Sigmoid colon (tissue), 4 donors: ENCODE results near the gene PABPN1.

Experiments
- CTCF ChIP-seq, 4 experiments: fragments of 450-650 bp in 3 of 4; fragments of 200-600 bp in 1 of 4; IDR thresholded peaks; one replicate each; pipeline ENCODE4 v1.5.1; 2016 to 2019; ENCODE audit warnings: antibody characterized with exemption in 4 of 4, mild to moderate bottlenecking in 3 of 4, moderate library complexity in 2 of 4
- EP300 ChIP-seq, 4 donors: sonication (generic); formaldehyde crosslinking; IDR thresholded peaks; one replicate each; pipeline ENCODE4 v1.6.1; 2017; ENCODE audit warnings: antibody characterized with exemption in 4 of 4
- POLR2A ChIP-seq, 2 donors: fragments of 450-650 bp; IDR thresholded peaks; one replicate each; pipeline ENCODE4 v1.6.1; 2016; ENCODE audit warnings: antibody characterized with exemption in 2 of 2, mild to moderate bottlenecking in 2 of 2, moderate library complexity in 2 of 2
- POLR2AphosphoS5 ChIP-seq, 4 donors: sonication (generic); formaldehyde crosslinking; IDR thresholded peaks; one replicate each; pipeline ENCODE4 v1.6.1; 2017; ENCODE audit warnings: antibody characterized with exemption in 4 of 4

- no peak for TF ChIP-seq CTCF (IDR thresholded peaks at IDR 0.05)
- TF ChIP-seq POLR2A (IDR thresholded peaks at IDR 0.05) = no peak
- no peak for TF ChIP-seq POLR2AphosphoS5 (IDR thresholded peaks at IDR 0.05)
- no peak for TF ChIP-seq EP300 (IDR thresholded peaks at IDR 0.05)
Observed at GRCh38 chr14:23308721-23309445, 12.4 kb upstream of the PABPN1 start.
